HG03064 (cell line): ENCODE results near the gene KLHL22.
"Not testable (repeated sequence)": the region's sequence is repeated elsewhere in the genome, so short reads cannot be mapped to it uniquely, and the experiment has no call there.

Experiments
- ATAC-seq: cut with Tn5 transposase; IDR thresholded peaks from one replicate; pipeline ENCODE4 v1.9.1; 2021; ENCODE audit warnings: low read depth; ENCODE audit not compliant: unreplicated experiment

Gene KLHL22

GRCh38 chr22:20504293-20504922 lies 8.8 kb upstream of the KLHL22 start:
- not testable (repeated sequence) for ATAC-seq

- ATAC-seq = no peak
These were observed 8.2 kb upstream of the KLHL22 start for GRCh38 chr22:20503816-20504215.

GRCh38 chr22:20499769-20500168 lies 4.2 kb upstream of the KLHL22 start:
- ATAC-seq = no peak

- no peak for ATAC-seq
These were observed 3.3 kb upstream of the KLHL22 start for GRCh38 chr22:20498913-20499312.

GRCh38 chr22:20497426-20497825 lies 1.8 kb upstream of the KLHL22 start:
- ATAC-seq = no peak

GRCh38 chr22:20495861-20496681 lies 476 bp upstream of the KLHL22 start:
- peak; percentile 60 for ATAC-seq

GRCh38 chr22:20491346-20491745 lies 4.2 kb downstream of the KLHL22 start:
- no peak for ATAC-seq

GRCh38 chr22:20490941-20491307 lies 4.7 kb downstream of the KLHL22 start:
- no peak for ATAC-seq

GRCh38 chr22:20490183-20490940 lies 5.2 kb downstream of the KLHL22 start:
- ATAC-seq = no peak

GRCh38 chr22:20488946-20489345 lies 6.6 kb downstream of the KLHL22 start:
- no peak for ATAC-seq

- ATAC-seq = no peak
These were observed 7.9 kb downstream of the KLHL22 start for GRCh38 chr22:20487715-20488114.

GRCh38 chr22:20486229-20486628 lies 9.4 kb downstream of the KLHL22 start:
- no peak for ATAC-seq

GRCh38 chr22:20484948-20485683 lies 10.5 kb downstream of the KLHL22 start:
- ATAC-seq = no peak

GRCh38 chr22:20483771-20484170 lies 11.8 kb downstream of the KLHL22 start:
- no peak for ATAC-seq

GRCh38 chr22:20483143-20483506 lies 12.5 kb downstream of the KLHL22 start:
- ATAC-seq = not testable (repeated sequence)

GRCh38 chr22:20479612-20480196 lies 15.9 kb downstream of the KLHL22 start:
- ATAC-seq = no peak

GRCh38 chr22:20478059-20478458 lies 17.5 kb downstream of the KLHL22 start:
- ATAC-seq = not testable (repeated sequence)

- ATAC-seq = not testable (repeated sequence)
These were observed 20.0 kb downstream of the KLHL22 start for GRCh38 chr22:20475569-20475968.

GRCh38 chr22:20475115-20475436 lies 20.5 kb downstream of the KLHL22 start:
- ATAC-seq = no peak

GRCh38 chr22:20472629-20473442 lies 22.8 kb downstream of the KLHL22 start:
- ATAC-seq = no peak
